ENCODE data around the gene BZW2. TPM values are rescaled to one million over a fixed set of nuclear protein-coding genes. Genes with fewer than 3 reads are reported as not detected.

BZW2 gene
- total RNA-seq, 3 donors from 2014 or later: 44.8 to 67.0 (median 65.3) TPM

DNA sequence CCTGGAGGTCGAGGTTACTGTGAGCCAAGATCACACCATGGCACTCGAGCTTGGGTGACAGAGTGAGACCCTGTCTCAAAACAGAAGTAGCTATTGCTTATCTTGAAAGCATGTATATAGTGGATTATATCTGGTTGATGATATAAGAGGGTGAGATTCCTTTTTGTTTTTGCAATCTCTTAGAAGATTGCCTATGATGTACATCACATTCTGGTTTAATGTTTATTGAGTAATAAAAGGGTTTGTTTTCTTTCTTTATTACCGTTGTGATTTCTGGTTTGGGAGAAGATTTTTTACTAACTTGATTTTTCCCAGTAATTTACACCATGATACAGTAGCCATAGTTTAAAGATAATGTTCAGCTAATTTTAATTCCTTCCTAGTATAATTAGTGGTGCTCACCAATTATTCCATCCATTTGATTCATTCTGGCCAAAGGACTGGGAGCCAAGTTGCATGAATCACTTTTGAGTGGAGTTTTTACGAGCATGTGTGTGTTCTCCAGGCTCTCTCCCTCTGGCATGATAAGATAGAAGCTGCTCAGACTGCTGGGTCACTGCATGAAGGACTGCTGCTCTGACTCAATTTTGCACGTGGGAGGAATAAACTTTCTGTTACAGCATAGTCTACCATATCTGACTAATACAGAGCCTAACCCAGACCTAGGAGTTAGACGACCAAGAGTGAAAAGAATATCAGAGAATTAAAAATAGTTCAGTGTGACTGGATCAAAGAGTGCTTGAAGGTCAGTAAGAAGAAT is 94.1 kb downstream of the BZW2 start:
- DNase-seq (peak in 1 of 3 donors; percentile 57), ATAC-seq (peak; percentile 95)
- intact Hi-C loops (cut with DNase I, micrococcal nuclease): no loop called here
- Histone ChIP-seq H3K9me3 (no peaks in the 10 kb centered on the region), H3K4me3 (no peak overlapping the region), H3K4me1 (ENCODE audit: low read depth) (peaks cover 5% of the 10 kb centered on the region), H3K36me3 (ENCODE audit: low read depth) (no peaks in the 10 kb centered on the region)
- TF ChIP-seq, protein P1, sequence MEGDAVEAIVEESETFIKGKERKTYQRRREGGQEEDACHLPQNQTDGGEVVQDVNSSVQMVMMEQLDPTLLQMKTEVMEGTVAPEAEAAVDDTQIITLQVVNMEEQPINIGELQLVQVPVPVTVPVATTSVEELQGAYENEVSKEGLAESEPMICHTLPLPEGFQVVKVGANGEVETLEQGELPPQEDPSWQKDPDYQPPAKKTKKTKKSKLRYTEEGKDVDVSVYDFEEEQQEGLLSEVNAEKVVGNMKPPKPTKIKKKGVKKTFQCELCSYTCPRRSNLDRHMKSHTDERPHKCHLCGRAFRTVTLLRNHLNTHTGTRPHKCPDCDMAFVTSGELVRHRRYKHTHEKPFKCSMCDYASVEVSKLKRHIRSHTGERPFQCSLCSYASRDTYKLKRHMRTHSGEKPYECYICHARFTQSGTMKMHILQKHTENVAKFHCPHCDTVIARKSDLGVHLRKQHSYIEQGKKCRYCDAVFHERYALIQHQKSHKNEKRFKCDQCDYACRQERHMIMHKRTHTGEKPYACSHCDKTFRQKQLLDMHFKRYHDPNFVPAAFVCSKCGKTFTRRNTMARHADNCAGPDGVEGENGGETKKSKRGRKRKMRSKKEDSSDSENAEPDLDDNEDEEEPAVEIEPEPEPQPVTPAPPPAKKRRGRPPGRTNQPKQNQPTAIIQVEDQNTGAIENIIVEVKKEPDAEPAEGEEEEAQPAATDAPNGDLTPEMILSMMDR (IDR thresholded peaks at IDR 0.05): no peak

DNA sequence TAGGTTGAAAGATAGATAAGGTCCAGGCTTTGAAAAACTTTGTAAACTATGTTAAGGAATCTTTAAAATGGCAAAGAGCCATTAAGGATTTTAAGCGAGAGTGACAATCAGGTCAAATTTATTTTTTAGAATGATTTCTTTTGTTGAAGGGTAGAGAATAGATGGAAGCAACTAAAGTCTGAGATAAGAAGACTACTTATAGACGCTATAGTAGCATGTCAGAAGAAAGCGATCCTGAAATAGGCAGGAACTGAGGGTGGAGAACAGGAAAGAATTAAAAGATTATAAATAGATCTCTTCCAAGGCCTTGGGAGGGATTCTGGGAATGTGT is 94.6 kb downstream of the BZW2 start:
- TF ChIP-seq, protein P1 (IDR thresholded peaks at IDR 0.05): no peak
- intact Hi-C loops (cut with DNase I, micrococcal nuclease): no loop called here
- DNase-seq (no peak), ATAC-seq (no peak)
- no peaks in the 10 kb centered on the region for H3K9me3 ChIP-seq
- H3K4me1 ChIP-seq (ENCODE audit: low read depth): peaks cover 5% of the 10 kb centered on the region
- no peaks in the 10 kb centered on the region for H3K36me3 ChIP-seq (ENCODE audit: low read depth)
- no peak overlapping the region for H3K4me3 ChIP-seq

DNA sequence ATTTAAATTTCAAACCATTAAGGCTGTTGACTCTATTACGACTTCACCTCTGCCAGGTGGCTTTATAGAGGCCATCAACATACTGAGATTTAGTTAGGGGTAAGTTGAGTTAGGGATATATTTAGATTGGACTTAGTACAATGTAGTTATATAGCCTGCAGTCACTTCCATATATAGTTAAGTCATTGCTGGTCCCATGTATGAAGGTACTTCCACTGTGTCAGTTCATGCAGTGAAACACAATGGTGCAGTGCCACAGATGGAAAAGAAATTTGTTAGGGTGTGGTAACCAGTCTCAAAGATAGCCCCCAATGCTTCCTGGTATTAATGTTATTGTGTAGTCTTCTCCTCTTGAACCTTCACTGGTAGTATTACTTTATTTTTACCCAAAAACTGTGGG is 95.0 kb downstream of the BZW2 start:
- Histone ChIP-seq H3K36me3 (ENCODE audit: low read depth) (no peaks in the 10 kb centered on the region), H3K4me3 (no peak overlapping the region), H3K4me1 (ENCODE audit: low read depth) (peaks cover 5% of the 10 kb centered on the region), H3K9me3 (no peaks in the 10 kb centered on the region)
- intact Hi-C loops (cut with DNase I, micrococcal nuclease): no loop called here
- TF ChIP-seq, protein P1 (IDR thresholded peaks at IDR 0.05): no peak
- DNase-seq (no peak), ATAC-seq (peak; percentile 64)

DNA sequence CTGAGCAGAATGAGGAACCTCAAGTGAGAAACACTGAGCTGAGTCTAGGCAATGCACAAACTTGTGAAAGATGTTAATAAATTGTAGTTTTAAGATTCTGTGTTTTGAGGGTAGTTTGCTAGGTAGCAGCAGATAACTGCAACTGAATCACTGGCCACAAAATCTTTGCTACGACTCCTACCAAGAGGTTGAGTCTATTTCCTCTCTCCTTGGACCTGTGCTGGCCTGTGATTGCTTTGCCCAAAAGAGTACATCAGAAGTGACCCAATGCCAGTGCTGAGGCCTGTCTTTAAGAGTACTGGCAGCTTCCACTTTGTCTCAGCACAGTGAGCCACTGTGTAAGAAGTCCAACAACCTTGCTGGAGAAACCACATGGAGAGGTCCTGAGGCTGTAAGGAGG is 95.7 kb downstream of the BZW2 start:
- no peak overlapping the region for H3K4me3 ChIP-seq
- TF ChIP-seq, protein P1 (IDR thresholded peaks at IDR 0.05): no peak
- intact Hi-C loops (cut with DNase I, micrococcal nuclease): no loop called here
- ATAC-seq (no peak), DNase-seq (no peak)
- no peaks in the 10 kb centered on the region for H3K9me3 ChIP-seq
- H3K36me3 ChIP-seq (ENCODE audit: low read depth): no peaks in the 10 kb centered on the region
- H3K4me1 ChIP-seq (ENCODE audit: low read depth): peaks cover 5% of the 10 kb centered on the region

DNA sequence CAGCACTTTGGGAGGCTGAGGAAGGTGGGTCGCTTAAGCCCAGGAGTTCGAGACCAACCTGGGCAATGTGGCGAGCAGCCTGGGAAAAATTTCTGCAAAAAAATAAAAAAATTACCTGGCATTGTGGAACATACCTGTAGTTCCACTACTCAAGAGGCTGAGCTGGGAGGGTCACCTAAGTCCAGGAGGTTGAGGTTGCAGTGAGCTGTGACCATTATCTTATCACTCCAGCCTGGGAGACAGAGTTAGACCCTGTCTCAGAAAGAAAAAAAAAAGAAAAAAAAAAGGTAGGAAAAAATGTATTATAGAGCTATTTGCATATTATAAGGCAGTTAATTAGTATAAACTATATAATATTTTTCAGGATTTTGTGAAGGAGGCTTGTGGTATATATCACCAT is 96.6 kb downstream of the BZW2 start:
- intact Hi-C loops (cut with DNase I, micrococcal nuclease): no loop called here
- TF ChIP-seq, protein P1 (IDR thresholded peaks at IDR 0.05): no peak
- Histone ChIP-seq H3K36me3 (ENCODE audit: low read depth) (no peaks in the 10 kb centered on the region), H3K4me1 (ENCODE audit: low read depth) (peaks cover 5% of the 10 kb centered on the region), H3K4me3 (no peak overlapping the region), H3K9me3 (no peaks in the 10 kb centered on the region)
- no peak for DNase-seq
- ATAC-seq: no peak

DNA sequence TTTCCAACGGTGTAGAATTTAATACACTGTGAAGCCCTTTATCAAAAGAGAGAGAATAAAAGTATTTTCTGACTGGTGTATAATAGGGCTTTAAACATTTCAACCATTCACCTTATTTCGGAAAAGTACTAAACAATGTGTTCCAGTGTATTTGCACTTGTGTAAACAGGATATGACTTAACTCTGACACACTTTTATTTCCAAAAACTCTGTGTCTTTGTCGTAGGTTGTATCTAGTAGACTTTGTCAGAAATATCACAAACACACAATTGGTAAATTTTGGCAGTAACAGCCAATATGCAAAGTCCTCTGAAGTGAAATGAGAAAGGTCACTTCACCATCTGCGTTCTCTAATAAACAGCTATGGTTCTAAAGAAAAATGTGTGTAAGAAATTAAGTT is 97.3 kb downstream of the BZW2 start:
- Histone ChIP-seq H3K9me3 (no peaks in the 10 kb centered on the region), H3K36me3 (ENCODE audit: low read depth) (no peaks in the 10 kb centered on the region), H3K4me1 (ENCODE audit: low read depth) (peaks cover 5% of the 10 kb centered on the region), H3K4me3 (no peak overlapping the region)
- TF ChIP-seq, protein P1 (IDR thresholded peaks at IDR 0.05): no peak
- DNase-seq (no peak), ATAC-seq (no peak)
- intact Hi-C loops (cut with DNase I, micrococcal nuclease): no loop called here

Data from mucosa of descending colon (tissue), 3 donors.